CD4-positive, alpha-beta T cell treated with Interleukin-10 for 1 hour (primary cell): ENCODE measurements around the gene SDE2.
"Not testable (repeated sequence)": the region's sequence is repeated elsewhere in the genome, so short reads cannot be mapped to it uniquely, and the experiment has no call there.

Experiments
- DNase-seq: peaks from one replicate; pipeline ENCODE4 v3.0.0-alpha.2; 2020

SDE2 gene

GRCh38 chr1:225940385-225941151, 58.6 kb downstream of the SDE2 start:
- DNase-seq, result no peak

DNA sequence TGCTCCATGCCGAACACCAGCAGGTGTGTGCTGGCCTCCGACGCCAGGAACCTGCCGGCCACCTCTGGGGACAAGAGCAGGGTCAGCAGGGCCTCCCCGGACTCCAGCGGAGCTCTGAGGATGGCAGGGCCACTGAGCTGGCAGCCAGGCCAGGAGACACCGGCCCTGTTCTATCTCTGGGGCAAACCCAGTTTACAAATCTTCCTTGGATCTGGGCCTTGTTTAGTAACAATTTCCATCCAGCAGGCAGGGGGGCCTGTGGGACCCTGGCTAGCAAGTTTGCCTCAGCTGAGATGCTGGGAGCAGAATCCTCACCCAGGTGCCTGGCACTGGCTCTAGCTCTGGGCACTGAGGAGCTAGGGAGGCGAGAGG, 59.2 kb downstream of the SDE2 start:
- DNase-seq, result not testable (repeated sequence)

DNA sequence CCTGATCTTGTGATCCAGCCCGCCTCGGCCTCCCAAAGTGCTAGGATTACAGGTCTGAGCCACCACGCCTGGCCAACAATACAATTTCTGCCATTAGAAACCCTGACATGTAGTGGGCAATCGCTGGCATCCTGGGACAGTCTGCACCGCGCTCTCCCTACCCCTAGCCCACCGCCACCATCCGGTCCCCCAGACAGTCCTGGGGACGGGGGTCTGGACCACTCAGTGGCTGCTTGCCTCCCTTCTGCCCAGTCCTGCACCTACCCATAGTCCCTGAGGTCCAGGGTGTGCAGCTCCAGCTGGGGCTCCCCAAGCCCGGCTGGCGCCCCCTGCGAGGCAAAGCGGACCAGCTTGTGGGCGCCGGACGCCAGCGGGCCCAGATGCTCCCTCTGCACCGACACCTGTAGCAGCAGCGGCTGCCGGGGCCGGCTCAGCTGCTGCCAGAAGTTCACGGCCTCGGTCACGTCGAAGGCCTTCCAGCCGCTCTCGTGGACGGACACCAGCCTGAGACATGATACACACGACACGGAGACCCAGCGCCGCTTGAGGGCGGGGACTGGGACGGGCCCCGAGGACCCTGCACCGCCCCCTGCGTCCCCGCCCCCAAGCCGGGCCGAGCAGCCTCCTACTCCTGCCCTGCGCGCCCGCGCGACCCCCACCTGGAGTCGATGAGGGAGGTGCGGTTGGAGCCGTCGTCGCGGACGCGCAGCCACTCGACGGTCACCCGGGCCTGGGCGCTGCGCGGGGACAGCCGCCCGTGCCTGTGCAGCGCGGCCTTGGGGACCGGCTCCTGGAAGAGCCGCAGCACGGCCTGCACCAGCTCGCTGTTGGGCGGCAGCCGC, 59.8 kb downstream of the SDE2 start:
- not testable (repeated sequence) for DNase-seq

DNA sequence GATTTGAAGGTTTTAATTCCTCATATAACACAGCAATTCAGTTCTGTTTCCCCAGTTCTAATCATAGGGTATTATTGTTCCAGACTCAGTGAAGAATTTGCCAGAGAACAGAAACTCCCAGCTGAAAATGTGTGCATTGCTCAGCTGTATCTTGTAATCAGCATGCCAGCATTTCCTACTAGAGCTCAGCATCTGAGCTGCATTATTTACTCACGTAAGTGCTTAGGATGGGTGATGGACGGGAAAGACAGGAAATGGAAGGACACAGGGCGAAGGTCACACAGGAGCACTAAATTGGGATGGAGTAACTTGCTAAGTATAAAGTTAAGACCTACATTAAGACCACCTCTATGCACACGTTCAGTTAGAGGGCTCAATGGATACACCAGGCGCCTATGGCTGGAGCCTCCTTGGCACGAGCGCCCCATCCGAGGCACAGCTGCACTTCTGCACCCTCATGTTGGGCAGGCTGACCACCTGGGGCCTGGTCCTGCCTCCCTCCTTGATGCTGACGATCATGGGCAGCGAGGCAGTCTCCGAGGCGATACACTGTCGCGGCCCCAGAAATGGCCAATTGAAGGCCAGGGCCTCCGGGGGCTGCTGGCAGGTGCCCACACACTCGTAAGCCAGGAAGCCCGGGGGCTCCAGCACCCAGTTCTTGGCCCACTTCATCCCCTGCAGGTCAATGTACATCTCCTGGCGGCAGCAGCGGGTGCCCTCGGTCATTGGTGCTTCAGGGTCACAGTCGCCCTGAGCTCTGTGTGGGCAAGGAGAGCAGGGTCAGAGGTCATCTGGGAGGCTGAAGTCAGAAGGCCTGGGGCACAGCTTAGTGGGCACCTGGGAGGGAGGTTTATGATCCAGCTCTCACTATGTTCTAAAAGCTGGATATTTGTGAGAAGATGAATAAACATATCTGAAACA, 61.8 kb downstream of the SDE2 start:
- no peak for DNase-seq

- no peak for DNase-seq
These were observed 62.6 kb downstream of the SDE2 start for GRCh38 chr1:225936523-225936922.

- not testable (repeated sequence) for DNase-seq
These were observed 63.1 kb downstream of the SDE2 start for GRCh38 chr1:225936086-225936485.

DNA sequence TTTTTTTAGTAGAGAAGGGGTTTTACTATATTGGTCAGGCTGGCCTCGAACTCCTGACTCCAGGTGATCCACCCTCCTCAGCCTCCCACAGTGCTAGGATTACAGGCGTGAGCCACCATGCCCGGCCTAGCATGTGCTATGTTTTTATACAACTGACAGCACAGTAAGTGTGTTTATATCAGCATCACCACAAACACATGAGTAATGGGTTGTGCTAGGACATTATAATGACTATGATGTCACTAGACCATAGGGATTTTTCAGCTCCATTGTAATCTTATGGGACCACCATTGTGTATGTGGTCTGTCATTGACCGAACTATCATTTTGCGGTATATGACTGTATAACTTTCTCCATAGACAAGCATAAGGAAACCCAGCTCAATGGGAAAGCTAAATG, 64.4 kb downstream of the SDE2 start:
- no peak for DNase-seq

DNA sequence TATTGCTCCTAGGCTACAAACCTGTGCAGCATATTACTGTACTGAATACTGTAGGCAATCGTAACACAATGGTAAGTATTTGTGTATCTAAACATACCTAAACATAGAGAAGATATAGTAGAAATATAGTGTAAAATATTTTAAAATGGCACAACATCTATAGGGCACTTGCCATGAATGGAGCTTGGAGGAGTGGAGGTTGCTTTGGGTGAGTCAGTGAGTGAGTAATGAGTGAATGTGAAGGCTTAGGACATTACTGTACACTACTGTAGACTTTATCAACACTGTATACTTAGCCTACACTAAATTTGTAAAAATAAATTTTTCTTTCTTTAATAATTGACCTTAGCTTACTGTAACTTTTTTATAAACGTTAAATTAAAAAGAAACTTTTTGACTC, 66.1 kb downstream of the SDE2 start:
- no peak for DNase-seq
